ENCODE measurements around the gene CEP170B. TPM values are rescaled to one million over a fixed set of nuclear protein-coding genes. Genes with fewer than 3 reads are reported as not detected.

The CEP170B gene
- total and polyA plus RNA-seq, 2 of the 8 experiments (the other 6 are each of a cell fraction or from before 2014, with no cell fraction given) = 9.1 to 33.8 TPM

DNA sequence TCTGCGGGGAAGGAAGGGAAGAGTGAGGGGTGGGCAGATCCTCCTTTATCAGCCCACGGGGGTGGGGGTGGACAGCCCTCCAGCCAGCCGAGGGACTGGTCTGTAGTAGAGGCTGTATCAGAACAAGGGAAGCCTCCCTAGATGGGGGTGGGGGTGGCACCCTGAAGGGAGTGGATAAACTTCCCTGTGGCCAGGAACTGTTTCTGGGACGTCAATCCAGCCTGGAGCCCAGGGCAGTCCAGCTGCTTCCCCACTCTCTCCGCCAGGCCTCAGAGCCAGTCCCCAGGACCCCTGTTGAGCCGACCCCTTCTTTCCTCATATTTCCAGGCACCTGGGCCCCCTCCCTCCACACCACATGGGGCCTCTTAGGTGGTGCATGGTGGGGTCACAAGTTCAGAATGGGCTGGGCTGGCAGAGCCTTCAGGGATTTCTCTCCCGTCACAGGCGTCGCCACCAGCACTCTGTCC lies 66.3 kb downstream of the CEP170B start:
- H3K36me3 ChIP-seq (ENCODE audit: control insufficient read depth in 2 of 4, insufficient read depth in 4 of 4, low read length in 3 of 4) = peaks cover 0 to 4% (median 0%) of the 10 kb centered on the region in 4 experiments; a peak in 1 of 8 replicates
- H4K5ac ChIP-seq (ENCODE audit: insufficient read length, low read depth, low read length) = no peak overlapping the region
- H3K18ac ChIP-seq (ENCODE audit: extremely low read depth, low read length) = no peak overlapping the region
- DNase-seq (ENCODE audit: low read depth in 1 of 2, low spot score in 2 of 2) (no peak), FAIRE-seq (no peak)
- peak overlapping the region; percentile 61 for H2BK15ac ChIP-seq (ENCODE audit: low read length)
- no peak overlapping the region for H3K4me3 ChIP-seq (ENCODE audit: extremely low read depth in 1 of 4, insufficient read depth in 2 of 4, low read depth in 3 of 4, low read length in 4 of 4)
- peaks cover 0 to 2% of the 10 kb centered on the region in 2 experiments for H4K20me1 ChIP-seq (replicated peaks in 1 of 2; ENCODE audit: control insufficient read depth in 1 of 2, insufficient read depth in 2 of 2, low read length in 2 of 2)
- peak overlapping the region; percentile 78 to 80; a peak in 3 of 4 replicates for H3K4me2 ChIP-seq (ENCODE audit: insufficient read depth in 1 of 2, low read depth in 2 of 2, low read length in 2 of 2)
- H3K79me2 ChIP-seq (ENCODE audit: control insufficient read depth in 1 of 2, insufficient read depth in 2 of 2, low read length in 2 of 2) = no peaks in the 10 kb centered on the region
- WGBS, 2 experiments (ENCODE audit: extremely low coverage in 1 of 2, insufficient coverage in 1 of 2, insufficient read length in 1 of 2, insufficient replicate concordance in 2 of 2, low coverage in 1 of 2, low lambda C conversion rate in 2 of 2, missing lambda C conversion rate in 1 of 2) = 64% methylated on average over 7 of the region's 9 CpGs; no CpG with 5 or more reads in 1 of the 2 experiments
- H2AK5ac ChIP-seq (ENCODE audit: low read depth, low read length) = no peak overlapping the region
- ChIA-PET POLR2A (ENCODE audit: partially characterized antibody) (no interaction called here), CTCF (ENCODE audit: partially characterized antibody) (interaction anchor here (0.6 to 1.4 kb wide), 5 partner anchors 9 to 292 kb away, joined by 3 to 4 read pairs (median 3); no protein-coding TSS in a partner anchor)
- H3K4me1 ChIP-seq (replicated peaks in 1 of 4; ENCODE audit: control insufficient read depth in 3 of 4, insufficient read depth in 4 of 4, low read length in 3 of 4) = peaks cover 0 to 14% (median 8%) of the 10 kb centered on the region in 4 experiments; a peak in 5 of 7 replicates
- H3K79me1 ChIP-seq (ENCODE audit: low read depth, low read length) = no peaks in the 10 kb centered on the region
- no peak overlapping the region for H3K4ac ChIP-seq (replicated peaks; ENCODE audit: insufficient read length, low read depth, low read length)
- peaks cover 12% of the 10 kb centered on the region; the same call in 1 of the 2 replicates for H3K23me2 ChIP-seq (ENCODE audit: low read depth, low read length)
- no peak overlapping the region; the same call in 1 of the 2 replicates for H4K8ac ChIP-seq (ENCODE audit: extremely low read depth, insufficient read depth, low read length)
- H2BK120ac ChIP-seq (replicated peaks; ENCODE audit: low read depth, low read length) = no peak overlapping the region
- H2BK12ac ChIP-seq (ENCODE audit: low read depth, low read length) = no peak overlapping the region
- no peak overlapping the region for H3K56ac ChIP-seq (replicated peaks; ENCODE audit: insufficient read length, low read depth, low read length)
- no peak overlapping the region for H2BK20ac ChIP-seq (ENCODE audit: low read length)
- no peaks in the 10 kb centered on the region for H3K9me3 ChIP-seq (ENCODE audit: insufficient read depth in 2 of 2, low read depth in 1 of 2, low read length in 1 of 2)
- no peak for TF ChIP-seq EGR1 (IDR thresholded peaks at IDR 0.05; ENCODE audit: borderline replicate concordance, low read depth, low read length)
- no peak for TF ChIP-seq RXRA (IDR thresholded peaks at IDR 0.05; ENCODE audit: insufficient read depth, low read depth, low read length)
- no peak for TF ChIP-seq JUN (IDR thresholded peaks at IDR 0.05; ENCODE audit: low read depth, low read length)
- no peak for TF ChIP-seq SP1 (IDR thresholded peaks at IDR 0.05; ENCODE audit: low read depth, low read length)
- no peak overlapping the region for H3K27ac ChIP-seq (ENCODE audit: low read depth, low read length)
- no peak overlapping the region for H2AFZ ChIP-seq (ENCODE audit: low read length)
- H4K91ac ChIP-seq (replicated peaks; ENCODE audit: insufficient read length, low read length) = no peak overlapping the region
- H3K23ac ChIP-seq (ENCODE audit: insufficient read length) = no peak overlapping the region
- H2BK5ac ChIP-seq (ENCODE audit: low read depth, low read length) = no peak overlapping the region
- peaks cover 27 to 63% (median 48%) of the 10 kb centered on the region in 4 experiments for H3K27me3 ChIP-seq (replicated peaks in 1 of 4; ENCODE audit: control insufficient read depth in 3 of 4, extremely low read depth in 1 of 4, insufficient read depth in 3 of 4, low read length in 3 of 4)
- H3K9ac ChIP-seq (replicated peaks in 1 of 4; ENCODE audit: extremely low read depth in 1 of 4, low read depth in 3 of 4, low read length in 3 of 4) = no peak overlapping the region
- no peak overlapping the region for H3K14ac ChIP-seq (ENCODE audit: insufficient read length)

Data from H1 (cell line).